WTC11 (cell line): ENCODE data around the gene NHLH2. TPM values are rescaled to one million over a fixed set of nuclear protein-coding genes. Genes with fewer than 3 reads are reported as not detected.

ENCODE experiments used
- ATAC-seq: fragments of 200-7000 bp; cut with Tn5 transposase; 2 replicates; pipeline ENCODE4 v1.10.0; 2021; ENCODE audit warnings: mild to moderate bottlenecking, moderate library complexity
- CTCF ChIA-PET: fragments of 300-600 bp; sonication (Branson Sonifier 250); formaldehyde crosslinking; loops from one replicate; lab custom pipeline; 2021; ENCODE audit warnings: antibody characterized with exemption; lab: Charles Lee
- POLR2A ChIA-PET: fragments of 350-600 bp; sonication (Branson Sonifier 250); formaldehyde crosslinking; loops from one replicate; lab custom pipeline; 2021; ENCODE audit warnings: antibody characterized with exemption; lab: Charles Lee
- DNase-seq: peaks from one replicate; pipeline ENCODE4 v3.0.0; 2021; ENCODE audit warnings: low spot score
- H3K27ac Mint-ChIP-seq: 2 replicates; pipeline ENCODE4 v1.8.0; 2021; ENCODE audit warnings: mixed read lengths
- H3K27me3 Mint-ChIP-seq: 2 replicates; pipeline ENCODE4 v1.8.0; 2021; ENCODE audit warnings: low read depth, mild to moderate bottlenecking, moderate library complexity, mixed read lengths
- H3K36me3 Mint-ChIP-seq: 2 replicates; pipeline ENCODE4 v1.8.0; 2021; ENCODE audit warnings: mixed read lengths
- H3K4me1 Mint-ChIP-seq: 2 replicates; pipeline ENCODE4 v1.8.0; 2022; ENCODE audit warnings: mixed read lengths
- H3K4me3 Mint-ChIP-seq: 2 replicates; pipeline ENCODE4 v1.8.0; 2021; ENCODE audit warnings: mild to moderate bottlenecking, moderate library complexity, mixed read lengths
- H3K9me3 Mint-ChIP-seq: 2 replicates; pipeline ENCODE4 v1.8.0; 2021; ENCODE audit warnings: mixed read lengths
- E2F1 ChIP-seq: sonication (generic); formaldehyde crosslinking; IDR thresholded peaks from 2 replicates; pipeline ENCODE4 v1.8.0; 2022; ENCODE audit warnings: mild to moderate bottlenecking, missing genetic modification reagents
- E2F5 ChIP-seq: sonication (generic); formaldehyde crosslinking; IDR thresholded peaks from 2 replicates; pipeline ENCODE4 v1.8.1; 2022; ENCODE audit warnings: mild to moderate bottlenecking, moderate library complexity, missing genetic modification reagents
- ESRRA ChIP-seq: sonication (generic); formaldehyde crosslinking; IDR thresholded peaks from 2 replicates; pipeline ENCODE4 v1.8.1; 2022; ENCODE audit warnings: mild to moderate bottlenecking, missing genetic modification reagents, borderline replicate concordance
- FOXJ3 ChIP-seq: sonication (generic); formaldehyde crosslinking; IDR thresholded peaks from 2 replicates; pipeline ENCODE4 v1.9.0; 2021; ENCODE audit warnings: missing genetic modification reagents, mild to moderate bottlenecking, borderline replicate concordance
- FOXK1 ChIP-seq: sonication (generic); formaldehyde crosslinking; IDR thresholded peaks from 2 replicates; pipeline ENCODE4 v1.8.0; 2022; ENCODE audit warnings: mild to moderate bottlenecking, moderate library complexity, missing genetic modification reagents
- GABPB1 ChIP-seq: sonication (generic); formaldehyde crosslinking; IDR thresholded peaks from 2 replicates; pipeline ENCODE4 v1.8.1; 2023; ENCODE audit warnings: mild to moderate bottlenecking, missing genetic modification reagents
- GTF2I ChIP-seq: fragments of 250-450 bp; sonication (Bioruptor Pico); conservative IDR thresholded peaks from 2 replicates; pipeline ENCODE4 v1.4.0; 2021; ENCODE audit warnings: mild to moderate bottlenecking
- IRF1 ChIP-seq: sonication (generic); formaldehyde crosslinking; IDR thresholded peaks from 2 replicates; pipeline ENCODE4 v1.8.0; 2023; ENCODE audit warnings: missing genetic modification reagents
- IRF2 ChIP-seq: sonication (generic); formaldehyde crosslinking; IDR thresholded peaks from 2 replicates; pipeline ENCODE4 v1.8.0; 2022; ENCODE audit warnings: low read depth, missing genetic modification reagents, borderline replicate concordance
- MAX ChIP-seq: sonication (generic); formaldehyde crosslinking; IDR thresholded peaks from 2 replicates; pipeline ENCODE4 v1.8.0; 2022; ENCODE audit warnings: mild to moderate bottlenecking, missing genetic modification reagents
- MXD4 ChIP-seq: fragments of 250-450 bp; sonication (Bioruptor Pico); IDR thresholded peaks from 2 replicates; pipeline ENCODE4 v1.8.0; 2021; ENCODE audit warnings: mild to moderate bottlenecking, moderate library complexity, borderline replicate concordance
- MYBL2 ChIP-seq: sonication (generic); formaldehyde crosslinking; IDR thresholded peaks from 2 replicates; pipeline ENCODE4 v1.8.1; 2023; ENCODE audit warnings: mild to moderate bottlenecking, moderate library complexity, missing genetic modification reagents
- NFATC4 ChIP-seq: fragments of 250-450 bp; sonication (Bioruptor Pico); IDR thresholded peaks from 2 replicates; pipeline ENCODE4 v1.9.0; 2021; ENCODE audit warnings: mild to moderate bottlenecking
- OVOL2 ChIP-seq: fragments of 250-450 bp; sonication (Bioruptor Pico); IDR thresholded peaks from 2 replicates; pipeline ENCODE4 v1.9.0; 2021; ENCODE audit warnings: mild to moderate bottlenecking, borderline replicate concordance
- RELA ChIP-seq: sonication (generic); formaldehyde crosslinking; IDR thresholded peaks from 2 replicates; pipeline ENCODE4 v1.8.1; 2022; ENCODE audit warnings: missing genetic modification reagents, mild to moderate bottlenecking, borderline replicate concordance
- SMAD4 ChIP-seq: sonication (generic); formaldehyde crosslinking; IDR thresholded peaks from 2 replicates; pipeline ENCODE4 v1.8.0; 2022; ENCODE audit warnings: mild to moderate bottlenecking, missing genetic modification reagents
- SP1 ChIP-seq: sonication (generic); formaldehyde crosslinking; conservative IDR thresholded peaks from 2 replicates; pipeline ENCODE4 v1.8.1; 2022; ENCODE audit warnings: missing genetic modification reagents
- USF1 ChIP-seq: sonication (generic); formaldehyde crosslinking; IDR thresholded peaks from 2 replicates; pipeline ENCODE4 v1.8.0; 2022; ENCODE audit warnings: mild to moderate bottlenecking, missing genetic modification reagents
- USF2 ChIP-seq: sonication (generic); formaldehyde crosslinking; IDR thresholded peaks from 2 replicates; pipeline ENCODE4 v1.8.1; 2023; ENCODE audit warnings: mild to moderate bottlenecking, missing genetic modification reagents, moderate library complexity
- ZBTB21 ChIP-seq: sonication (generic); formaldehyde crosslinking; IDR thresholded peaks from 2 replicates; pipeline ENCODE4 v1.8.1; 2023; ENCODE audit warnings: mild to moderate bottlenecking, missing genetic modification reagents, borderline replicate concordance
- ZNF263 ChIP-seq: sonication (generic); formaldehyde crosslinking; IDR thresholded peaks from 2 replicates; pipeline ENCODE4 v1.8.1; 2022; ENCODE audit warnings: low read depth, mild to moderate bottlenecking, moderate library complexity, missing genetic modification reagents
- ZNF425 ChIP-seq: fragments of 250-450 bp; sonication (Bioruptor Pico); conservative IDR thresholded peaks from 2 replicates; pipeline ENCODE4 v1.9.0; 2021; ENCODE audit warnings: mild to moderate bottlenecking
- ZSCAN18 ChIP-seq: fragments of 250-450 bp; sonication (Bioruptor Pico); IDR thresholded peaks from 2 replicates; pipeline ENCODE4 v2.1.2; 2022; ENCODE audit warnings: mild to moderate bottlenecking, moderate library complexity
- total RNA-seq: library from RNA; stranded (reverse); gene quantifications from 3 replicates; pipeline ENCODE4 v1.2.3, GENCODE V29; 2021

Gene NHLH2
- total RNA-seq, 1 experiment from 2014 or later: 4.3 TPM

GRCh38 chr1:115842948-115843347, 2.0 kb upstream of the NHLH2 start (continued):
- TF ChIP-seq E2F1 (CRISPR knock-in tag) (no peak), USF1 (no peak), ZBTB21 (CRISPR knock-in tag) (no peak), SMAD4 (no peak), SP1 (no peak), IRF2 (CRISPR knock-in tag) (no peak)

GRCh38 chr1:115839679-115840237, 1.2 kb downstream of the NHLH2 start:
- H3K36me3 Mint-ChIP-seq: no peaks in the 10 kb centered on the region
- DNase-seq (no peak), ATAC-seq (no peak)
- ChIA-PET CTCF (interaction anchor here (0.9 to 1.7 kb wide), 5 partner anchors 136 to 659 kb away, joined by 3 to 8 read pairs (median 3); partner anchors contain the start of gene SLC22A15), POLR2A (interaction anchor here (1.0 to 1.4 kb wide), 2 partner anchors 138 to 181 kb away, joined by 4 to 5 read pairs; no protein-coding TSS in a partner anchor)
- peaks cover 32% of the 10 kb centered on the region for H3K27me3 Mint-ChIP-seq
- peaks cover 7% of the 10 kb centered on the region for H3K9me3 Mint-ChIP-seq
- no peak overlapping the region for H3K27ac Mint-ChIP-seq
- peaks cover 30% of the 10 kb centered on the region for H3K4me1 Mint-ChIP-seq
- peak overlapping the region; percentile 84 for H3K4me3 Mint-ChIP-seq
- TF ChIP-seq GABPB1 (no peak), GTF2I (no peak), OVOL2 (CRISPR knock-in tag) (no peak), ZNF425 (CRISPR knock-in tag) (no peak), MXD4 (no peak), ESRRA (CRISPR knock-in tag) (no peak), ZSCAN18 (CRISPR knock-in tag) (no peak), USF2 (CRISPR knock-in tag) (no peak), MYBL2 (CRISPR knock-in tag) (no peak)
- TF ChIP-seq, all 79 proteins: peak for 0

GRCh38 chr1:115839029-115839678, 1.8 kb downstream of the NHLH2 start:
- peaks cover 31% of the 10 kb centered on the region for H3K4me1 Mint-ChIP-seq
- DNase-seq (peak; percentile 81), ATAC-seq (peak; percentile 74)
- H3K27ac Mint-ChIP-seq: peak overlapping the region; percentile 77
- H3K27me3 Mint-ChIP-seq: peaks cover 33% of the 10 kb centered on the region
- ChIA-PET CTCF (interaction anchor here (0.9 to 1.7 kb wide), 5 partner anchors 137 to 660 kb away, joined by 3 to 8 read pairs (median 3); partner anchors contain the start of gene SLC22A15), POLR2A (interaction anchor here (1.0 to 1.4 kb wide), 2 partner anchors 139 to 181 kb away, joined by 4 to 5 read pairs; no protein-coding TSS in a partner anchor)
- peak overlapping the region; percentile 84 for H3K4me3 Mint-ChIP-seq
- peaks cover 3% of the 10 kb centered on the region for H3K9me3 Mint-ChIP-seq
- no peaks in the 10 kb centered on the region for H3K36me3 Mint-ChIP-seq
- TF ChIP-seq FOXJ3 (CRISPR knock-in tag) (no peak), E2F5 (CRISPR knock-in tag) (0 out of 2 replicates have a peak, but pooled peaks have one; percentile 2), ZNF263 (CRISPR knock-in tag) (no peak), IRF1 (0 out of 2 replicates have a peak, but pooled peaks have one; percentile 50), FOXK1 (CRISPR knock-in tag) (no peak), SP1 (peak; percentile 48; the same call in 1 of the 2 replicates), RELA (no peak), NFATC4 (CRISPR knock-in tag) (no peak), MAX (peak; percentile 67; the same call in 1 of the 2 replicates)
